Smooth muscle cell (in vitro differentiated cells): Measurements from ENCODE around the gene BPIFB3. TPM values are rescaled to one million over a fixed set of nuclear protein-coding genes. Genes with fewer than 3 reads are reported as not detected.
"Not testable (repeated sequence)": the region's sequence is repeated elsewhere in the genome, so short reads cannot be mapped to it uniquely, and the experiment has no call there.

Experiments
- DNase-seq: peaks from one replicate; lab custom pipeline; 2025; ENCODE audit not compliant: unreplicated experiment; lab: John Stamatoyannopoulos, UW
- H2AFZ ChIP-seq: fragments of 200-600 bp; sonication (generic); 2 replicates; pipeline ENCODE4 v1.6.0; 2016; ENCODE audit warnings: antibody characterized with exemption, low read depth, mild to moderate bottlenecking
- H3F3A ChIP-seq: fragments of 200-600 bp; sonication (generic); 2 replicates; pipeline ENCODE4 v1.6.0; 2017; ENCODE audit warnings: antibody characterized with exemption, low read depth
- H3K27ac ChIP-seq: fragments of 200-600 bp; sonication (generic); 2 replicates; pipeline ENCODE4 v1.5.1; 2016; ENCODE audit warnings: low read depth, mild to moderate bottlenecking
- H3K27me3 ChIP-seq: fragments of 200-600 bp; sonication (generic); 2 replicates; pipeline ENCODE4 v1.6.1; 2016; ENCODE audit warnings: low read depth, mild to moderate bottlenecking
- H3K36me3 ChIP-seq: fragments of 200-600 bp; sonication (generic); 2 replicates; pipeline ENCODE4 v1.5.1; 2016; ENCODE audit warnings: low read depth
- H3K4me1 ChIP-seq: fragments of 200-600 bp; sonication (generic); 2 replicates; pipeline ENCODE4 v1.5.1; 2016; ENCODE audit warnings: low read depth
- H3K4me2 ChIP-seq: fragments of 200-600 bp; sonication (generic); 2 replicates; pipeline ENCODE4 v1.6.0; 2016; ENCODE audit warnings: mild to moderate bottlenecking
- H3K4me3 ChIP-seq: fragments of 200-600 bp; sonication (generic); 2 replicates; pipeline ENCODE4 v1.5.1; 2016; ENCODE audit warnings: mild to moderate bottlenecking
- H3K79me2 ChIP-seq: fragments of 200-600 bp; sonication (generic); 2 replicates; pipeline ENCODE4 v1.6.0; 2016; ENCODE audit warnings: low read depth, mild to moderate bottlenecking
- H3K9ac ChIP-seq: fragments of 200-600 bp; sonication (generic); 2 replicates; pipeline ENCODE4 v1.6.0; 2016; ENCODE audit warnings: low read depth
- H3K9me3 ChIP-seq: fragments of 200-600 bp; sonication (generic); replicated peaks from 2 replicates; pipeline ENCODE4 v1.5.1; 2016; ENCODE audit warnings: low read depth
- H4K20me1 ChIP-seq: fragments of 200-600 bp; sonication (generic); 2 replicates; pipeline ENCODE4 v1.6.0; 2016; ENCODE audit warnings: low read depth
- WGBS: methylation state at CpG from one replicate; pipeline ENCODE4 v1.1.7; 2016; ENCODE audit warnings: low lambda C conversion rate; 5-methylcytosine and 5-hydroxymethylcytosine counted together
- polyA plus RNA-seq: library from polyadenylated mRNA; unstranded; fragments of >200 nt; fragmentation: Nextera tagmentation; extraction: Ambion mirVana; gene quantifications from 2 replicates; pipeline ENCODE4 v1.2.1, GENCODE V29; 2016
- total RNA-seq: library from RNA; depleted of rRNA; stranded (reverse); fragments of >200 nt; gene quantifications from 2 replicates; pipeline ENCODE4 v1.2.3, GENCODE V29; 2014
- TF ChIP-seq, protein P1 (sequence below): fragments of 200-600 bp; sonication (generic); IDR thresholded peaks from 2 replicates; pipeline ENCODE4 v1.5.1; 2017; ENCODE audit warnings: borderline replicate concordance, mild to moderate bottlenecking, antibody characterized with exemption; ENCODE audit not compliant: insufficient read depth, poor library complexity, severe bottlenecking

Gene BPIFB3
- total and polyA plus RNA-seq, 2 experiments from 2014 or later, result not detected

DNA sequence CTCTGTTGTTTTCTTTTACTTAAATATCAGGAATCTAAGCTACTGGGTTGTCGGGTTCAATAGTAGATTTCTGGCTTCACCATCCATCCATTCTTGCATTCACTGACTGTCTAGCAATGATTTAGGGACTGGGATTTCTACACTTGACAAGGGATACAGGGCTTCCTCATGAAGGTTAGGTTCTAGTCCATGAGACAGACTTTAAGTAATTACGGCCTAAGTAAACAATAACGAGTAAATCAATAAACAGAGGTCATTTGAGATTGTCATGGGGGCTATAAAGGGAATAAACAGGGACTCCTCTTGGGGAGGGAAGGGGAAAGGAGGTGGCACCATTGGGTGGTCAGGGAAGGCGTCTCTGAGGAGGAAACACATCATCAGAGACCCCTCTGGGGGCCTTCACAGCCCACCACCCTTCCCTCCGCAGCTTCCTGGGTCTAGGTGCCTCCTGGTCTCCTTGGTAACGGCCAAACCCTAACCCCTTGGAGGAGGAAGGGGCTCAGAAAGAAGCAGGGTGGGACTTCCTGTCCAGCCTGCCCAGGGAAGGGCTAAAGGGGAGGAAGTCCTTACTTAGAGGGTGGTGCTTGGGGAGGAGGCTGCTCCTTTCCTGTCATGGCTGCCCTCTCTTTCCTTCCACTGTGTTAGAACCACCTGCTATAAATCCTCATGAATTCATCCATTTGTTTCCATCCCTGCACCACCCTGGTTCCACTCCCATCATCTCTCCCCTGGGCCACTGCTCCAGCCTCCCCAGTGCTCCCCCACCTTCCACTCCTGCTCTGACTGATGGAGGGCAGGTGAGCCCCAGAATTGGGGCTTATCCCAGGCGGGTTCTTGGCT, 59.1 kb downstream of the BPIFB3 start:
- Histone ChIP-seq H3K4me3 (no peak overlapping the region), H3K79me2 (no peaks in the 10 kb centered on the region), H3F3A (no peaks in the 10 kb centered on the region), H3K27ac (no peak overlapping the region), H3K4me2 (no peak overlapping the region), H3K27me3 (no peaks in the 10 kb centered on the region), H2AFZ (no peak overlapping the region), H3K9ac (no peak overlapping the region), H3K9me3 (no peaks in the 10 kb centered on the region), H4K20me1 (no peaks in the 10 kb centered on the region), H3K36me3 (no peaks in the 10 kb centered on the region), H3K4me1 (no peaks in the 10 kb centered on the region)
- WGBS, result 80% methylated on average over 7 of the region's 7 CpGs
- no peak for DNase-seq
- TF ChIP-seq, protein P1, sequence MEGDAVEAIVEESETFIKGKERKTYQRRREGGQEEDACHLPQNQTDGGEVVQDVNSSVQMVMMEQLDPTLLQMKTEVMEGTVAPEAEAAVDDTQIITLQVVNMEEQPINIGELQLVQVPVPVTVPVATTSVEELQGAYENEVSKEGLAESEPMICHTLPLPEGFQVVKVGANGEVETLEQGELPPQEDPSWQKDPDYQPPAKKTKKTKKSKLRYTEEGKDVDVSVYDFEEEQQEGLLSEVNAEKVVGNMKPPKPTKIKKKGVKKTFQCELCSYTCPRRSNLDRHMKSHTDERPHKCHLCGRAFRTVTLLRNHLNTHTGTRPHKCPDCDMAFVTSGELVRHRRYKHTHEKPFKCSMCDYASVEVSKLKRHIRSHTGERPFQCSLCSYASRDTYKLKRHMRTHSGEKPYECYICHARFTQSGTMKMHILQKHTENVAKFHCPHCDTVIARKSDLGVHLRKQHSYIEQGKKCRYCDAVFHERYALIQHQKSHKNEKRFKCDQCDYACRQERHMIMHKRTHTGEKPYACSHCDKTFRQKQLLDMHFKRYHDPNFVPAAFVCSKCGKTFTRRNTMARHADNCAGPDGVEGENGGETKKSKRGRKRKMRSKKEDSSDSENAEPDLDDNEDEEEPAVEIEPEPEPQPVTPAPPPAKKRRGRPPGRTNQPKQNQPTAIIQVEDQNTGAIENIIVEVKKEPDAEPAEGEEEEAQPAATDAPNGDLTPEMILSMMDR, result no peak

DNA sequence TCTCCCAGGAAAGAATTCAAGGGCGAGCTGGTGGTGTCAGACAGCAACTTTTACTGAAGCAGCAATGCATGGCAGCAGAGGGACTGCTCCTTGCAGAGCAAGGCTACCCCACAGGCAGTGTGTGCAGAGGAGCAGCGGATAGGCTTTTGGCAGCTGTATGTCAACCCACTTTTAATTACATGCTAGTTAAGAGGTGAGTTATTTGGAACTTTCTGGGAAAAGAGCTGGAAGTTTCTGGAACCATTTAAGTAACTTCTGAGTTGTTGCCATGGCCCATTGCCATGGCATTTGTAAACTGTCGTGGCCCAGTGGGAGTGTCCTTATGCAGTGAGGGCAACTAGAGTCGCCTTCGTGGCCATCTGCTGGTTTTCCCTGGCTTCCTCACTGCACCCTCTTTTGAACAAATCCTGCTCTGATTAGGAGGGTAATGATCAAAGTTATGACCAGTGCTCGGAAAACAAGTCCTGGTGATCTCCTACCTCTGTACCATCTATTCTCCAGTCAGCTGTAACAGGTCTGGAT, 59.7 kb downstream of the BPIFB3 start:
- no peak for DNase-seq
- H3K9ac ChIP-seq, result no peak overlapping the region
- H3K4me1 ChIP-seq, result no peaks in the 10 kb centered on the region
- no peaks in the 10 kb centered on the region for H3F3A ChIP-seq
- no peaks in the 10 kb centered on the region for H3K9me3 ChIP-seq
- no peak overlapping the region for H3K27ac ChIP-seq
- no peaks in the 10 kb centered on the region for H3K27me3 ChIP-seq
- TF ChIP-seq, protein P1, result no peak
- no peaks in the 10 kb centered on the region for H3K36me3 ChIP-seq
- H3K4me2 ChIP-seq, result no peak overlapping the region
- H3K4me3 ChIP-seq, result no peak overlapping the region
- no peaks in the 10 kb centered on the region for H4K20me1 ChIP-seq
- no peak overlapping the region for H2AFZ ChIP-seq
- 85% methylated on average over 6 of the region's 6 CpGs for WGBS
- H3K79me2 ChIP-seq, result no peaks in the 10 kb centered on the region

DNA sequence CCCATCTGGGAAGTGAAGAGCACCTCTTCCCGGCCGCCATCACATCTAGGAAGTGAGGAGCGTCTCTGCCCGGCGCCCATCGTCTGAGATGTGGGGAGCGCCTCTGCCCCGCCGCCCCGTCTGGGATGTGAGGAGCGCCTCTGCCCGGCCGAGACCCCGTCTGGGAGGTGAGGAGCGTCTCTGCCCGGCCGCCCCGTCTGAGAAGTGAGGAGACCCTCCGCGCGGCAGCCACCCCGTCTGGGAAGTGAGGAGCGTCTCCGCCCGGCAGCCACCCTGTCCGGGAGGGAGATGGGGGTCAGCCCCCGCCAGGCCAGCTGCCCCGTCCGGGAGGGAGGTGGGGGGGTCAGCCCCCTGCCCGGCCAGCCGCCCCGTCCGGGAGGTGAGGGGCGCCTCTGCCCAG, 61.8 kb downstream of the BPIFB3 start:
- H2AFZ ChIP-seq, result not testable (repeated sequence)

DNA sequence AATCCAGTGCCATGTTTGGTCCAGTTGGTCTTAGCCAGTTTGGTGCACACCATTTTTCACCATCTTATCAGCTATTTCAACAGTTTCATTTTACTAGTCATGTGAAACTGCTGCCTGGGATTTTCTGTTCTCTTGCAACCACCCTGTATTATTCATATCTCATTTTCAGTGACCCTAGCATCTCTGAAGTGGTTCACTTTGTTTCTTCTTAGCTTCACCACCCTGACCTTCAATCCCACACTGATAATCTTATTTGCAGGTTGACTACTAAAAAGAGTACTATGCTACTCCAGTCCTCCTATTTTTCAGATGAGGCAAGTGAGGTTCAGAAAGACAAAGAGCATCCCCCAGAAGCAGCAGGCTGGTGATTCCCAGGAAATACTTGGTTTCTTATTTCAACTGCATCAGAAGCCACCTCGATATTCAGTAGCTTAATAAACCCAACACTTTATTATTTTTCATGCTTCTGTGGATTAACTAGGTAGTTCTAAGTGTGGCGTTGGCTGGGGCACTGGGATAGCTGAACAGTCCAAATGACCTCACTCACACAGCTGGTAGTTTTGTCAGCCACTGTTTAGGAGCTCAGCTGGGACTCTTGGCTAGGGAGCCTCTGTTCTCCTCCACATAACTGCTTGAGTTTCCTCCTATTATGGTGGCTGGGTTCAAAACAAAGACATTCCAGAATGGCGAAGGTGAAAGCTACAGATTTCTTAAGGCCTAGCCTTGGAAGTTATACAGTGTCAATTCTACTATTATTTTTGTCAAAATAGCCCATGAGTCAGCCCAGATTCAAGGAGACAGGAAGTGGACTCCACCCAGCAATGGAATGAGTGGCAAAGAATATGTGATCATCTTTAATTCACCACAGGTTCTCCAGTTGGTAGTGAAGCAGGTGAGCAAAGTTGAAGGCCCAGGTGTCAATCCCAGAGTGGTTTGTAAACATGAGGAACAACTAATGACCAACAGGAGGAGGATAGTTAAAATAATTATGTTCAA, 66.3 kb downstream of the BPIFB3 start:
- 74% methylated on average over 3 of the region's 3 CpGs for WGBS
- TF ChIP-seq, protein P1, result no peak

More for the DNA sequence above, 61.8 kb downstream of the BPIFB3 start:
- H3K4me1 ChIP-seq, H3K4me2 ChIP-seq, H3F3A ChIP-seq, H3K79me2 ChIP-seq, H3K9ac ChIP-seq, H3K9me3 ChIP-seq, H3K27me3 ChIP-seq, H3K36me3 ChIP-seq, DNase-seq, H3K27ac ChIP-seq, H4K20me1 ChIP-seq, H3K4me3 ChIP-seq: not testable (repeated sequence)
- 99% methylated on average over 18 of the region's 34 CpGs for WGBS

More for the DNA sequence above, 66.3 kb downstream of the BPIFB3 start:
- Histone ChIP-seq H3K4me1 (no peaks in the 10 kb centered on the region), H4K20me1 (no peaks in the 10 kb centered on the region), H2AFZ (no peak overlapping the region), H3K27me3 (no peaks in the 10 kb centered on the region), H3K36me3 (no peaks in the 10 kb centered on the region), H3K79me2 (no peaks in the 10 kb centered on the region), H3K27ac (no peak overlapping the region), H3K4me3 (no peak overlapping the region), H3K4me2 (no peak overlapping the region), H3K9me3 (no peaks in the 10 kb centered on the region), H3K9ac (no peak overlapping the region), H3F3A (no peaks in the 10 kb centered on the region)
- no peak for DNase-seq
